LNCAP (cell line): Measurements from ENCODE around the gene SMCO3.

Source experiments
- CTCF ChIP-seq: fragments of 450-650 bp; IDR thresholded peaks from 2 replicates; pipeline ENCODE4 v1.5.1; 2017; ENCODE audit warnings: mild to moderate bottlenecking

SMCO3 gene

GRCh38 chr12:14769466-14769968, 44.5 kb downstream of the SMCO3 start:
- no peak for TF ChIP-seq CTCF

GRCh38 chr12:14768823-14769405, 45.1 kb downstream of the SMCO3 start:
- TF ChIP-seq CTCF, result no peak

- TF ChIP-seq CTCF, result no peak
These were observed 46.4 kb downstream of the SMCO3 start for GRCh38 chr12:14767617-14768016.

GRCh38 chr12:14766649-14767215, 47.2 kb downstream of the SMCO3 start:
- no peak for TF ChIP-seq CTCF

GRCh38 chr12:14765398-14765797, 48.6 kb downstream of the SMCO3 start:
- TF ChIP-seq CTCF, result no peak

- TF ChIP-seq CTCF, result no peak
These were observed 57.4 kb downstream of the SMCO3 start for GRCh38 chr12:14756334-14757143.
